HG02798 (cell line): ENCODE measurements around the gene PDXDC1.
A peak's percentile ranks its signal among the peaks of the same experiment; 100 is the strongest.
"Not testable (repeated sequence)": the region's sequence is repeated elsewhere in the genome, so short reads cannot be mapped to it uniquely, and the experiment has no call there.

Experiments used
- ATAC-seq: cut with Tn5 transposase; IDR thresholded peaks from one replicate; pipeline ENCODE4 v1.9.1; 2021; ENCODE audit warnings: mild to moderate bottlenecking; ENCODE audit not compliant: unreplicated experiment, poor library complexity

PDXDC1 gene

GRCh38 chr16:15055141-15056053 lies 80.6 kb downstream of the PDXDC1 start:
- ATAC-seq, result peak; percentile 70

GRCh38 chr16:15057681-15058417 lies 83.0 kb downstream of the PDXDC1 start:
- ATAC-seq, result no peak

GRCh38 chr16:15059324-15059723 lies 84.5 kb downstream of the PDXDC1 start:
- ATAC-seq, result no peak

GRCh38 chr16:15062085-15062810 lies 87.4 kb downstream of the PDXDC1 start:
- ATAC-seq, result not testable (repeated sequence)

GRCh38 chr16:15065961-15066360 lies 91.1 kb downstream of the PDXDC1 start:
- not testable (repeated sequence) for ATAC-seq

- not testable (repeated sequence) for ATAC-seq
Measured at GRCh38 chr16:15066690-15067089, 91.9 kb downstream of the PDXDC1 start.

GRCh38 chr16:15071013-15071412 lies 96.2 kb downstream of the PDXDC1 start:
- ATAC-seq, result not testable (repeated sequence)

- ATAC-seq, result not testable (repeated sequence)
Measured at GRCh38 chr16:15071916-15072769, 97.3 kb downstream of the PDXDC1 start.

GRCh38 chr16:15073101-15073500 lies 98.3 kb downstream of the PDXDC1 start:
- ATAC-seq, result no peak

- not testable (repeated sequence) for ATAC-seq
Measured at GRCh38 chr16:15076161-15076560, 101.3 kb downstream of the PDXDC1 start.

- ATAC-seq, result not testable (repeated sequence)
Measured at GRCh38 chr16:15080883-15081282, 106.1 kb downstream of the PDXDC1 start.

GRCh38 chr16:15082788-15083187 lies 108.0 kb downstream of the PDXDC1 start:
- ATAC-seq, result not testable (repeated sequence)

GRCh38 chr16:15090663-15091269 lies 115.9 kb downstream of the PDXDC1 start:
- not testable (repeated sequence) for ATAC-seq

- not testable (repeated sequence) for ATAC-seq
Measured at GRCh38 chr16:15093571-15093954, 118.7 kb downstream of the PDXDC1 start.

GRCh38 chr16:15093955-15094827 lies 119.4 kb downstream of the PDXDC1 start, which contains the start of gene RRN3:
Gene RRN3, minus strand, starts transcription at chr16:15094272. Its CDS starts 39 bp downstream, at chr16:15094233.
- peak; percentile 100 for ATAC-seq

- ATAC-seq, result not testable (repeated sequence)
Measured at GRCh38 chr16:15096583-15096972, 121.8 kb downstream of the PDXDC1 start.

- not testable (repeated sequence) for ATAC-seq
Measured at GRCh38 chr16:15099366-15099909, 124.6 kb downstream of the PDXDC1 start.
